ENCODE data around the gene PACRG.

DNA sequence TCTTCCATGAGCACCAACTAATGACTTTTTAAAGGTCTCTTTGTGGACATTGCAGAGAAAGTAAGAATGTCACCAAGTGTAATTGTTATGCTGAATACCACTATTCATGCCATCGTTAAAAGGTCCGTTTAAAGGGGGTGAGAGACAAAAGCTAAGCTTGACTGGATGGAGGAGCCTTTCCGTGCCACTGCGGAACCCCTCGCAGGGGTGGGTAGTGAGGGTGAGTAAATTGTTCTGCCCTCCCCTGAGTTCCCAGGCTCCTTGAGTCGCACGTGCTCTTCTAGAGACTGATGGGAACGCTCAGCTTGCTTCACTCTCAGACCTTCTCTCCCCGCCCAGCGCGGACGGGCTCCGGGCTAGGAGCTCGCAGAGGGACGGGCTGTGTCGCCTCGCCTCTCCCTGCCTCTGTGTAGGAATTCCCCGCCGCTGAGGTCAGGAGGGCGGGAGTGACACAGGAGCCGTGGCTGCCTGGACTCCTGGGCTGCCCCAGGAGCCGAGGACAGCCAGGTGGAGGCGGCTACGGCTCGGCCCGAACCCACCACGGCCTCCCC, 371.9 kb downstream of the PACRG start:
- TF ChIP-seq, protein P1, sequence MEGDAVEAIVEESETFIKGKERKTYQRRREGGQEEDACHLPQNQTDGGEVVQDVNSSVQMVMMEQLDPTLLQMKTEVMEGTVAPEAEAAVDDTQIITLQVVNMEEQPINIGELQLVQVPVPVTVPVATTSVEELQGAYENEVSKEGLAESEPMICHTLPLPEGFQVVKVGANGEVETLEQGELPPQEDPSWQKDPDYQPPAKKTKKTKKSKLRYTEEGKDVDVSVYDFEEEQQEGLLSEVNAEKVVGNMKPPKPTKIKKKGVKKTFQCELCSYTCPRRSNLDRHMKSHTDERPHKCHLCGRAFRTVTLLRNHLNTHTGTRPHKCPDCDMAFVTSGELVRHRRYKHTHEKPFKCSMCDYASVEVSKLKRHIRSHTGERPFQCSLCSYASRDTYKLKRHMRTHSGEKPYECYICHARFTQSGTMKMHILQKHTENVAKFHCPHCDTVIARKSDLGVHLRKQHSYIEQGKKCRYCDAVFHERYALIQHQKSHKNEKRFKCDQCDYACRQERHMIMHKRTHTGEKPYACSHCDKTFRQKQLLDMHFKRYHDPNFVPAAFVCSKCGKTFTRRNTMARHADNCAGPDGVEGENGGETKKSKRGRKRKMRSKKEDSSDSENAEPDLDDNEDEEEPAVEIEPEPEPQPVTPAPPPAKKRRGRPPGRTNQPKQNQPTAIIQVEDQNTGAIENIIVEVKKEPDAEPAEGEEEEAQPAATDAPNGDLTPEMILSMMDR (IDR thresholded peaks at IDR 0.05; ENCODE audit: low read depth, low read length, missing input control): no peak
- TF ChIP-seq, protein P2, sequence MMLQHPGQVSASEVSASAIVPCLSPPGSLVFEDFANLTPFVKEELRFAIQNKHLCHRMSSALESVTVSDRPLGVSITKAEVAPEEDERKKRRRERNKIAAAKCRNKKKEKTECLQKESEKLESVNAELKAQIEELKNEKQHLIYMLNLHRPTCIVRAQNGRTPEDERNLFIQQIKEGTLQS (IDR thresholded peaks at IDR 0.05): no peak
- no peak for TF ChIP-seq RAD21 (IDR thresholded peaks at IDR 0.05)
- no peak for TF ChIP-seq TAF1 (conservative IDR thresholded peaks at IDR 0.05)
- TF ChIP-seq, protein P3, sequence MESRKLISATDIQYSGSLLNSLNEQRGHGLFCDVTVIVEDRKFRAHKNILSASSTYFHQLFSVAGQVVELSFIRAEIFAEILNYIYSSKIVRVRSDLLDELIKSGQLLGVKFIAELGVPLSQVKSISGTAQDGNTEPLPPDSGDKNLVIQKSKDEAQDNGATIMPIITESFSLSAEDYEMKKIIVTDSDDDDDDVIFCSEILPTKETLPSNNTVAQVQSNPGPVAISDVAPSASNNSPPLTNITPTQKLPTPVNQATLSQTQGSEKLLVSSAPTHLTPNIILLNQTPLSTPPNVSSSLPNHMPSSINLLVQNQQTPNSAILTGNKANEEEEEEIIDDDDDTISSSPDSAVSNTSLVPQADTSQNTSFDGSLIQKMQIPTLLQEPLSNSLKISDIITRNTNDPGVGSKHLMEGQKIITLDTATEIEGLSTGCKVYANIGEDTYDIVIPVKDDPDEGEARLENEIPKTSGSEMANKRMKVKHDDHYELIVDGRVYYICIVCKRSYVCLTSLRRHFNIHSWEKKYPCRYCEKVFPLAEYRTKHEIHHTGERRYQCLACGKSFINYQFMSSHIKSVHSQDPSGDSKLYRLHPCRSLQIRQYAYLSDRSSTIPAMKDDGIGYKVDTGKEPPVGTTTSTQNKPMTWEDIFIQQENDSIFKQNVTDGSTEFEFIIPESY (IDR thresholded peaks at IDR 0.05): no peak
- TF ChIP-seq, protein P4, sequence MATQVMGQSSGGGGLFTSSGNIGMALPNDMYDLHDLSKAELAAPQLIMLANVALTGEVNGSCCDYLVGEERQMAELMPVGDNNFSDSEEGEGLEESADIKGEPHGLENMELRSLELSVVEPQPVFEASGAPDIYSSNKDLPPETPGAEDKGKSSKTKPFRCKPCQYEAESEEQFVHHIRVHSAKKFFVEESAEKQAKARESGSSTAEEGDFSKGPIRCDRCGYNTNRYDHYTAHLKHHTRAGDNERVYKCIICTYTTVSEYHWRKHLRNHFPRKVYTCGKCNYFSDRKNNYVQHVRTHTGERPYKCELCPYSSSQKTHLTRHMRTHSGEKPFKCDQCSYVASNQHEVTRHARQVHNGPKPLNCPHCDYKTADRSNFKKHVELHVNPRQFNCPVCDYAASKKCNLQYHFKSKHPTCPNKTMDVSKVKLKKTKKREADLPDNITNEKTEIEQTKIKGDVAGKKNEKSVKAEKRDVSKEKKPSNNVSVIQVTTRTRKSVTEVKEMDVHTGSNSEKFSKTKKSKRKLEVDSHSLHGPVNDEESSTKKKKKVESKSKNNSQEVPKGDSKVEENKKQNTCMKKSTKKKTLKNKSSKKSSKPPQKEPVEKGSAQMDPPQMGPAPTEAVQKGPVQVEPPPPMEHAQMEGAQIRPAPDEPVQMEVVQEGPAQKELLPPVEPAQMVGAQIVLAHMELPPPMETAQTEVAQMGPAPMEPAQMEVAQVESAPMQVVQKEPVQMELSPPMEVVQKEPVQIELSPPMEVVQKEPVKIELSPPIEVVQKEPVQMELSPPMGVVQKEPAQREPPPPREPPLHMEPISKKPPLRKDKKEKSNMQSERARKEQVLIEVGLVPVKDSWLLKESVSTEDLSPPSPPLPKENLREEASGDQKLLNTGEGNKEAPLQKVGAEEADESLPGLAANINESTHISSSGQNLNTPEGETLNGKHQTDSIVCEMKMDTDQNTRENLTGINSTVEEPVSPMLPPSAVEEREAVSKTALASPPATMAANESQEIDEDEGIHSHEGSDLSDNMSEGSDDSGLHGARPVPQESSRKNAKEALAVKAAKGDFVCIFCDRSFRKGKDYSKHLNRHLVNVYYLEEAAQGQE (IDR thresholded peaks at IDR 0.05): no peak
- TF ChIP-seq GABPA (IDR thresholded peaks at IDR 0.05 in 1 of 2, conservative IDR thresholded peaks at IDR 0.05 in 1 of 2): no peak
